Suppressor macrophage treated with lipopolysaccharide for 1 hour (primary cell): ENCODE results near the gene LIN28A.
"Not testable (repeated sequence)": the region's sequence is repeated elsewhere in the genome, so short reads cannot be mapped to it uniquely, and the experiment has no call there.

Experiments used
- DNase-seq, 3 donors: peaks; one replicate each; pipeline ENCODE4 v3.0.0-alpha.2; 2020 to 2022

Gene LIN28A, protein sequence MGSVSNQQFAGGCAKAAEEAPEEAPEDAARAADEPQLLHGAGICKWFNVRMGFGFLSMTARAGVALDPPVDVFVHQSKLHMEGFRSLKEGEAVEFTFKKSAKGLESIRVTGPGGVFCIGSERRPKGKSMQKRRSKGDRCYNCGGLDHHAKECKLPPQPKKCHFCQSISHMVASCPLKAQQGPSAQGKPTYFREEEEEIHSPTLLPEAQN

DNA sequence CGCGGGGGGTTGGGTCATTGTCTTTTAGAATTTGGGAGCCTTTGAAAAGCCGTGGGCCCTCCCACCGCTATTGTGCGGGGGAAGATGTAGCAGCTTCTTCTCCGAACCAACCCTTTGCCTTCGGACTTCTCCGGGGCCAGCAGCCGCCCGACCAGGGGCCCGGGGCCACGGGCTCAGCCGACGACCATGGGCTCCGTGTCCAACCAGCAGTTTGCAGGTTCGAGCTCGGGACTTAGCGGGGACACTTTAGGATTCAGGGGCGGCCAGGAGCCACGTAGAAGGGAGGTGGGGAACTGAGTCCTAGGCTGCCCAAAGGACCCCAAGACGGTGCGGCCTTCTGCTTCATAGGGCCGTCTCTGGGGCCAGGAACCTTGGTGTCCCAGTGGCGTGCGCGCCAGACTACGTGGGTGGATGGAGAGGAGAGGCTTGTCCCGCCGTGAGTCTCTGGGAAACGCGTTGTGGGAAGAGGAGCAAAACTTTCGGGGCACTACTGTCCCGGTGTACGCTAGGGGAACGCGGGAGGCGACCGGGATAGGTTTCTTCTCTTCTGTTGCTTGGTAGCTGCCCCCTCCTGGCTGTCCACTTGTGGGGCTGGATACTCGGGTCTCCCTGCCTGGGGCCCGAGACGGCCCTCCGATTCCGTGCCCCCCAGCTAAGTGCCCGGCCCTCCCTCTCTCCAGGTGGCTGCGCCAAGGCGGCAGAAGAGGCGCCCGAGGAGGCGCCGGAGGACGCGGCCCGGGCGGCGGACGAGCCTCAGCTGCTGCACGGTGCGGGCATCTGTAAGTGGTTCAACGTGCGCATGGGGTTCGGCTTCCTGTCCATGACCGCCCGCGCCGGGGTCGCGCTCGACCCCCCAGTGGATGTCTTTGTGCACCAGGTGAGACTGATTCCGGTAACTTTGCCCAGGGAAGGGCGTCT is at the start of gene LIN28A:
Gene LIN28A, plus strand, starts transcription at position 112 of the 918 bp plus-strand sequence. Its CDS starts 75 bp downstream, at position 187.
- DNase-seq, result no peak

DNA sequence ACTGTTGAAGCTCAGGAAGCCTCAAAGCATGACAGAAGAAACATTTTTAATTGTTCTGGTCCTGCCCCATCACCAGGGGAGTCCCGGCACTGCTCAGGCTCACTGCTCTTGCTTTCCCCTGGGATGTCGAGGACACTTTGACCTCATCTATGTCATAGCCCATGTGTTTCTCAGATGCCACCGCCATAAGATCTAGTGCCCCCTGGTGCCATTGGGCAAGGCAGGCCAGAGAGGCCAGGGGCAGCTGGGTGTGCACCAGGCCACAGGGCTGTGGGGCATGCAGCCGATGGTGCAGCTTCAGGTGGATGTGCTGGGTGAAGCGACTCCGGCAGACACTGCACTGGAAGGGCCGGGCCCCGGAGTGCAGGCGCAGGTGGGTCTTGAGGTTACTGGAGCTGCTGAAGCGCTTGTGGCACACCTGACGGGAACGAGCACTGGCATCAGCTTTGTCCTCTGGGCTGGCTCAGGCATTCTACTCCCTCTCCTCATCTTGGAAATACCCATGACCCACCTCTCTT is 49.0 kb upstream of the LIN28A start:
- DNase-seq, result no peak

DNA sequence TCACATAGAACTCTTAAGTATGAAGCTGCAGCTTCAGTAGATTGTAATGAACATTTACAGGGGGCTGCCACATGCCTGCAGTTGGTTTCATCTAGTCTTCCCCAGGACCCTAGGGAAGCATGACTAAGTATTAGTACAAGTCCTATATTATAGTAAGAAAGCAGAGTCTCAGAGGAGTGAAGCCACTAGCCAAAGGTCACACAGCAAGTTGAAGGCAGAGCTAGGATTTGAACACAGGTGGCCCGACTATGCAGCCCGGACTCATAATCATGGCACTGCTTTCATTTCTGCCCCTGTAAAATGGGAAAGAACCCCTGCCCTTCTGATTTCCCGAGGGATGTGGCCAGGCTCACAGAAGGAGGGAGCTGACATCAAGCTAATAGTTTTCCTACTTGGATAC is 48.3 kb upstream of the LIN28A start:
- DNase-seq, result no peak

DNA sequence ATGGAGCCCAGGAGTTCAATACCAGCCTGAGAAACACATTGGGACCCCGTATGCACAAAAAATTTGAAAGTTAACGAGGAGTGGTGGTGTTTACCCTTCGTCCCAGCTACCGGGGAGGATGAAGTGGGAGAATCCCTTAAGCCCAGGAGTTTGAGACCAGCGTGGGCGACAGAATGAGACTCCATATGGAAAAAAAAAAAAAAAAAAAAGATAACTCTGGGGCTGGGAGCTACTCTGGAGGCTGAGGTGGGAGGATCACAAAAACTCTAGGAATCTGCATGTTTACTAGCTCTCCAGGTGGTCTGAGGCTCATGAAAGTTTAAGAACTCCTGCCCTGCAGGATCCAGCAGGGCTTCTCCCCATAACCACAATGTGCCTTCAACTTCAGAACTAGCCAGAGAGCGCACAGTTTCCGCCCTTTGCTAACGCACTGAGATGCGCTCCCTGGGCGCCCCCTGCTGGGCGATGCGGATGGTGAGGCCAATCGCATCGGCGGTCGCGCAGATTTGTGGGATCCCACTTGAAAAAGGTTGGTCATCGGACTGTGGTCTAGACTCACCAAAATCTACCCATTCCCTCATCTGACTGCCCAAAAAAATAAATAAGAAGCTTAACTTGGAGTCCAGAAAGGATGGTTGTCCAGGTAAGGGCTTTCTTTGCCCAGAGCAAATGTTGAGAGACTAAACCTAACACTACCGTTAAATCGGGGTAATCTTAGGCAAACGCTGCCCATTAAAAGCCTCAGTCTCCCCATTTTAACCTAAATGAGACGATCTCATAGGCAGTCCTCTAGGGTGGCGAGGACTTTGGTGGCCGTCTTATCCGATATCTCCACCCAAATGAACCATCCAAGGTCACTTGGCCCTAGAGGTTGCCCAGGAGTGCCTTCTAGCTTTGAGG is 46.8 kb upstream of the LIN28A start:
- peak; percentile 87 to 95 (median 91) for DNase-seq

DNA sequence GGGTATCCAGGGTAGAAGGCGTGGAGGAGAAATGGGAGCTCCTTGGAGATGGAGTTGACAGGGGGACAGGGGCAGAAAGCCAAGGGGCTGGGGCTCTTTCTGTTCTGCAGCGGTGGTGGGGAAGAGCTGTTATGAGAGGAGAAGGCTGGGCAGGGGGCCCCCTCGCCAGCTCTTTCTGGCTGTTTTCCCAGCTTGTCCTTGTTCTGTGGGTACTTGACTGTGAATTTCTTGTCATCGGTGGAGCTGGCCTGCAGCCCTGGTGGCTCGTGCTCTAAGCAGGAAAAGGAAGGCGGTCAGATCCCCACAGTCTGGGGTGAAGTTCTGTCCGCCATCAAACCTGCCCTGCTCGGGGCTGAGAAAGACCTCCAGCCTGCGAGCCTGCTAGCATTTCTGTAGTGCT is 45.7 kb upstream of the LIN28A start:
- DNase-seq, result no peak

DNA sequence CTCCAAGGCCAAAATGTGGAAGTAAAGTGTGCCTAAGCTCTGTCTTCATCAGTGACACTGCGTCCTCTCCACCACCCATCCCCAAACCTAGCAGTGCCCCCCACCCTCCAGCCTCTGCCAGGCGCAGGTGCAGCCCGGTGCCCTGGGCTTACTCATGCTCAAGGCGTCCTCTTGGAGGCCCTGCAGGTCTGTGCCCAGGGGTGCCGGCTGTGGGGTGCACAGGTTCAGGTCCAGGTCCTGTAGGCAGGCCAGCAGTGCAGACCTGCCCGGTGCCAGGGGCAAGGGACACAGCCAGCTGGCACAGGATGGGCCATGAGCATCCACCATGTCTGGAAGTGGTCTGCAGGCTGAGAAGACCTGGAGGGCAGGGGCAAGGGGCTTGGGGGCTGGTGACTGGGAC is 43.2 kb upstream of the LIN28A start:
- DNase-seq, result no peak

DNA sequence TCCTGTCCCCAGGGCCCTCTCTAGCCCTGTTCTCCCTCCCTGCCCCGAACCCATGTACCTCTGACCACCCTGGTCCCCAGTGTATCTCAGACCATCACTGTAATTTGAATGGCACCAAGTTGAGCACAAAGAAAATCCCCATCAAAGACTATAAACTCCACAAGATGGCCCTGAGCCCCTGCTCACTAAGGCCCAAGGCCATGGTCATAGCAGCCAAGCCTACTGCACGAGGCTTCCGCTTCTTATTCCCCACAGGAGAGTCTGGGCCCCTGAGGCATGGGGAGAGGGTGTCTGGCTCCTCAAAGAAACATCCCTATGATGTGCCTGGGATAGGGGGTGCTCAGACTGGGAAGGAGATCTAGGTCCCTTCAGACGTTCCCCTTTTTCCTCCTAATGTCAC is 42.6 kb upstream of the LIN28A start:
- DNase-seq, result no peak

DNA sequence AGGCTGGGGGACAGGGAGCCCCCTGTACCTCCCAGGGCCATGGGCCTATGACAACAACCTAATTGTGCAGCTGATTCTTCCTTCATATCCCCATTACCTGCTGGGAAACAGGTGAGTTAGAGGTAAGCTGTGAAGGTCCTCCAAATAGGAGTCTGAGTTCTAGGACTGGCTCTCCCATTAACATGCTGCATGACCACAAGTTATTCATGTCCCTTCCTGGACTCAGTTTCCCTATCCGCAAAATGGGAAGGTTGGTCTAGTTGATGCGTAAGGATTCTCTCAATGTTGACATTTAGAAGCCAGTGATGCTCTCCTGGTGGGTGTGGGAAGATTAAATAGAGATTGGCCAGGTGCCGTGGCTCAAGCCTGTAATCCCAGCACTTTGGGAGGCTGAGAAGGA is 42.1 kb upstream of the LIN28A start:
- DNase-seq, result no peak

DNA sequence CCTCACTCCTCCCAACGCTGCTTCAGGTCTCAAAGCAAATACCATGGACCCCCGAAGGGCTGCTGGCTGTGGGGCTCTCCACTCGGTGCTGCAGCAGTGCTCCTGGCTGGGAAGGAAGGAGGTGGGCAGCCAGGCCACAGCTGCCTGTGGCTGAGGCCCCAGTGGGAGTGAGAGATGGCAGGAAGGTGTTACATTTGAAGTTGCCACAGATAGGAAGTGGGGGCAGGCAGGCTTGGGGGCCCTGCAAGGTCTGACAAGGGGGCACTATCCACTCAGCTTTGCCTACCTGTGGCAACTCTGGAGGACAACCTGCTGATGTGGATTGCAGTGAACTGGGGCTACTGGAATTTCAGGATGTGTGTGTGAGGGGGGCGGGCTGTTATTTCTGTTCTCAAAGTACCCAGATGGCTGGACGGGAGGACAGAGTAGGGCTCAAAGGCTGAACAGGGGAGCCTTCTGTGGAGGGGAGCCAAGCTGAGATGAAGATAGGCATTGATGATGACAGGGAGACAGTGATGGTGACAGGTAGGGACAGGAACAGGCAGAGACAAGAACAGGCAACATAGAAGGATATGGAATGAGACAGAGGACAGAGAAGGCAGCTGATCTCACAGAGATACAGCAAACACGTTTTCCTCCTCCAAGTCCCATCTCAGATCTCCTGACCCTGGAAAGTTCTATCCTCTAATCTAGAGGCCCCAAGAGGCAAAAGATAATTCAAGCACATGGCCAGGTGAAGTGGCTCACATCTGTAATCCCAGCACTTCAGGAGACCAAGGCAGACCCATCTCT is 39.8 kb upstream of the LIN28A start:
- DNase-seq, result no peak

DNA sequence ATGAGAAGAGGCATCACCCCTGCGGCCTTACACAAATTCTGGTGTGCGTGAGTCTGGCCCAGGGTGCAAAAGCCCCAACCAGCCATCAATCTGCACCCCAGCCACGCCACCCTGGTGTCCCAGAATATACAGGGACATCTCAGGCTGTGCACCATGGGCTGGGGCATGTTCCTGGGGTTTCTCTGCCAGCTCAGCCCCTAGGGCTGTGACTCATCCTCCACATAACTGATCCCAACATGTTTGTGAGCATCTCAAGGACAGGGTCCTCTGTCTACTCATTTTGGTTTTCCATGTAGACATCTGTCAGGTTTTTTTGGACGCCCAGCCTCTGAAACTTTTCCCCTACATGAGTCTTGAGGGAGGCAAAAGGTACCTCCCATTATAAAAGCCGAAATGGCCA is 38.6 kb upstream of the LIN28A start:
- peak; percentile 36 to 56 (median 49) for DNase-seq

DNA sequence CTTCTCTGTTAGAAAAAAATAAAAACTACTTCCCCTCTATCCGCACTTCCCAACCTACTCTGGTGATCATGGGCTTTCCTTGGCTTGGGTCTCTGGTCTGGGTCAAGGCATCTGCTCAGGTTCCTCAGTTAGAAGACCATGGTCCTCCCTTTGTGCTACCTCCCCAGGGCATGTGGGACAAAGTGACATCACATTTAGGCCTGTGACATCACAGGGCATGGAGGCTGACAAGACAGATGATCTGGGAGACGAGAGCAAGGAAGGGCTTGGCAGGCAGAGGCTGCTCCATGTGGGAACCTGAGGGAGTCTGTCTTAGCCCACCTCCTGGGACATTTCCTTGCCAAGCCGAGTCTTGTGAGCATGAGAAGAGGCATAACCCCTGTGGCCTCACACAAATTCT is 38.0 kb upstream of the LIN28A start, which contains the start of gene ZNF683:
Gene ZNF683, minus strand, starts transcription at position 140 of the 400 bp plus-strand sequence. CDS start 4,179 bp downstream, outside the sequence.
- peak in 1 of 3 donors; percentile 10 for DNase-seq

DNA sequence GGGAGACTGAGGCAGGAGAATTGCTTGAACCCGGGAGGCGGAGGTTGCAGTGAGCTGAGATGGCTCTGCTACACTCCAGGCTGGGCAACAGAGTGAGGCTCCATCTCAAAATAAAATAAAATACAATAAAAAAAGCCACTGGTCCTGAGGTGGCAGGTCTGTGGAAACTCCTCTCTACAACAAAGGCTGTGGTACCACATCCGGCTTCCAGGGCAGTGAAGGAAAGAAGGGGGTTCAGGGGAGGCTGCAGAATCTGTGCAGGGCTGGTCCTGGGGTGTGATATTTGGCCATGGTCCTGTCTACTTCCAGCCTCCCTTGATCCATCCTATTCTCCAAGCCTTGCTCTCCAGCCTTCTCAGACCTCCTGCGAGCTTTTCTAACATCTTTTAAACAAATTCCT is 37.3 kb upstream of the LIN28A start:
- no peak for DNase-seq

DNA sequence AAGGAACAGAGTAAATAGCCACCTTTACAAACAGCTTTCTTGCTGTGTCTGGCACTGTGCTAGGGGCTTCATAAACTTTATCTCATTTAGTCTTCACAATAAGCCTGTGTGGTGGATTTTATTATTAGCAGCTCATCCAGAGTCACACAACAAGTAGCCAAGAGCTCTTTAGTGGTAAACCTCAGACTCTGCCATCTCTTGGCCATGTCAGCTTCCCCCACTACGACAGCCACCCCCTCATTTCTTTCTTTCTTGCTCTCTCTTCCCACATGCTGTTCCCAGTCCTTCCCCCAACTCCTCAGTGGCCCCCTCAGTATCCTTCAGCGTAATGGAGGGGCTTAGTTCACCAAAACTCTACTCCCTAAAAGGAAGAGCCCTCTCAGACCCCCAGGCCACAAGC is 36.8 kb upstream of the LIN28A start:
- no peak for DNase-seq

DNA sequence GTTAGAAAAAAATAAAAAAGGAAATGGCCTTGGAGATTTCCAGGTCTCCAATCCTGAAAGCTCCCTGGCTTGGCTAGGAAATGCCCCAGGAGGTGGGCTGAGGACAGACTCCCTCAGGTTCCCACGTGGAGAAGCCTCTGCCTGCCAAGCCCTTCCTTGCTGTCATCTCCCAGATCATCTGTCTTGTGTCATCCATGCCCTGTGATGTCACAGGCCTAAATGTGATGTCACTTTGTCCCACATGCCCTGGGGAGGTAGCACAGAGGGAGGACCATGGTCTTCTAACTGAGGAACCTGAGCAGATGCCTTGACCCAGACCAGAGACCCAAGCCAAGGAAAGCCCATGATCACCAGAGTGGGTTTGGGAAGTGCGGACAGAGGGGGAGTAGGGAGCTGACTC is 36.3 kb upstream of the LIN28A start:
- DNase-seq, result peak in 2 of 3 donors; percentile 19 to 21

DNA sequence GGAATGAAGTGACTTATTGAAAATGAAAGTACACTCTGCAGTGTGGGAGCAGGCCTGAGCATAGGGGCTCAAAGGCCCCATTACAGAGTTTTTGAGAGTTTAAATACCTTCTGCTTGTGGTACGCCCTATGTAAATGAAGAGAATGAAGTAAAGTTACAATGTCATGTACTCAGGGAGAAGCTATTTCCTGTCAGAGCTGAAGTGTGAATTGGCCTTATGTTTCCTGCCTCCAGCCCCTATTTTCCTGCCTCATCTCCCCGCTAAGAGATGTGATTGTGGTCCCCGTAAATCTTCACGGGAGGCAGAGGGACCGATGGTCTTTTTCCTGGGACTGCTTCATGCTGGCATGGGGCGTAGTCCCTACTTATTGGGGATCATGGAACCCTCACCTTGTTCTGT is 35.5 kb upstream of the LIN28A start:
- no peak for DNase-seq

DNA sequence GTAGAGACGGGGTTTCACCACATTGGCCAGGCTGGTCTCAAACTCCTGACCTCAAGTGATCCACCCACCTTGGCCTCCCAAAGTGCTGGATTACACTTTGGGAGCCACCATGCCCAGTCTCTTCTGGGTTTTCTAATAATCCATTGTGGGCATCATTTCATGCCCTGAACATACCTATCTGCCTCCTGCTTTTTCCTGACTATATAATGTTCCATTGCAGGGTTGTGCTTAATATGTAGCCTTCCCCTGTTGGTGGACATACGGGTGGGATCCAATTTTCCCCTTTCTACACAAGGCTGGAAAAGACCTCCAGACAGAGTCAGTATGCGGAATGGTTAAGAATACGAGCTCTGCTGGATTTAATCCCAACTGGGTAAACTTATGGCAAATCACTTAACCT is 34.6 kb upstream of the LIN28A start:
- no peak for DNase-seq

DNA sequence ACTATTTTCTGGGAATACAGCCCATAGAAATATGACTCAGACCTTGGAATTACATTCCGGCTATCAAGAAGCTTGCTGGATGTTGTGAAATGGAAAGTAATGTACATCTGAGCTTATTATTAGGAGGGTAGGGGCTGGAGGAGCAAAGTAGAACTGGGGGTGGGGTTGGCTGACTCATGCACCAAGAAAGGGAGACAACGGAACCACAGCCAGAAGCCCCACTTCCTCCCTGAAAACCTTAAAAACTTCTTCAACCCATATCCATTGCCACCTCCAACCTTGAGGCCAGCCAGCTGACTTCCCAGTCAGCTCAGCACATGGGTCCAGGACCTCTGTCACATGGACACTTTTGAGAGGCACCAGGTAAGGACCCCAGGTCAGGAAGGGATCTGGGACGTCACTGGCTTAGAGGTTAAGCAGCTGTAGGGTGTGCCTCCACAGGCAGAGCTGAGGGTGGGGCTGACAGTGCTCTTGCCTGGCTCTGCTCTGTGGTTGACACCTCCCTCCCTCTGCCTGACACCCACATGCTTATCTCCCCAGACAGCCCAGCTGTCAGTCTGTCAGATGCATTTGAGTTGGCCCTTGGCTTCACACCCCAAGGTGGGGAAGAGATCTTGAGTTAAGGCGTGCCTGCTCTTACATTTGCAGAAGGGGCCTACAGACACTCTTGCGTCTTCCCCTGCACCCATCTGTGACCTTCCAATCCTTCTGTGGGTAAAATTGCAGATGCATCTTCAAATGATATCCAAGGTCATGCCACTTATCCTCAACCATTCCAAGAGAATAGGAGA is 32.3 kb upstream of the LIN28A start:
- DNase-seq, result peak; percentile 62 to 67 (median 64)

DNA sequence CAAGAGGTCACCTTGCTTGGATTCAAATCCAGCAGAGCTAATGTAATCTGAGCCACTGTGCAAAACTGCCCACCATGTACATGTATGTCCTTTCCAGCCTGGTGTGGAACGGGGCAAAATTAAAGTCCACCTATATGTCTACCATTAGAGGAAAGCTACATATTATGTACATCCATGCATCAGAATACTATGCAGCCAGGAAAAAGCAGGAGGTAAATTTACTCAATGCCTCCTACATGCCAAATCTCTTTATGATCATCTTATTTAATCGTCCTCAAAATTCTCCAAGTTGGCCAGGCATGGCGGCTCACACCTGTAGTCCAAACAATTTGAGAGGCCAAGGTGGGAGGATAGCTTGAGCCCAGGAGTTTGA is 31.8 kb upstream of the LIN28A start:
- DNase-seq, result no peak

DNA sequence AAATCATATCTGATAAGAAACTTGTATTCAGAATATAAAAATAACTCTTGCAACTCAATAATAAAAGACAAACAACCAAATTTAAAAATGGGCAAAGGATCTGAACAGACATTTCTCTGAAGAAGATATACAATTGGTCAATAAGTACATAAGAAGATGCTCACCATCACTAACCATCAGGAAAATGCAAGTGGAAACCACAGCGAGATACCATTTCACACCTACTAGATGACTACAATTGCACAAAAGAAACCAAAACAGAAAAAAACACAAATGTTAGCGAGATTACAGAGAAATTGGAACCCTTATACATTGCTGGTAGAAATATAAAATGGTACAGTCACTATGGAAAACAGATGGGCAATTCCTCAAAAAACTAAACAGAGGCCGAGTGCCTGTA is 26.5 kb upstream of the LIN28A start:
- no peak for DNase-seq

DNA sequence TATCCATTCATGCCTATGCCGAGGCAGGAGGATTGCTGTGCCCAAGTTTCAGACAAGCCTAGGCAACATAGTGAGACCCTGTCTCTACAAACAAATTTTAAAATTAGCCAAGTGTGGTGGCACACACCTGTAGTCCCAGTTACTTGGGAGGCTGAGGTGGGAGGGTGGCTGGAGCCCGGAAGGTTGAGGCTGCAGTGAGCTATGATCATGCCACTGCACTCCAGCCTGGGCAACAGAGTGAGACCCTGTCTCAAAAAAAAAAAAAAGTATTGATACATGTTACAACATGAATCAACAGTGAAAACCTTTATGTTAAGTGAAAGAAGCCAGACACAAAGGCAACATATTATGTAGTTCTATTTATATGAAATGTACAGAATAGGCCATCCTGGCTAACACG is 25.6 kb upstream of the LIN28A start:
- DNase-seq, result not testable (repeated sequence)

DNA sequence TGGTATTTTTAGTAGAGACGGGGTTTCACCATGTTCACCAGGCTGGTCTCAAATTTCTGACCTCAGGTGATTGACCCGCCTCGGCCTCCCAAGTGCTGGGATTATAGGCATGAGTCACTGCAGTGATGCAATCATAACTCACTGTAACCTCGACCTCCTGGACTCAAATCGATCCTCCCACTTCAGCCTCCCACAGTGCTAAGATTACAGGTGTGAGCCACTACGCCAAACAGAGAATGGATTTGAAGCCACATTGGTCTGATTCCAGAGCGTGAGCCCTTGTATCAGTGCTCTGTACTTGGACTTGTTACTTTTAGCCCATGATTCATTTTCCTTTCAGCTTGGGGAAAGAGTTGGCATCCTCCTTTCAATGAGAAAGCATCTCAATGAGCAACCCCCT is 23.2 kb upstream of the LIN28A start:
- DNase-seq, result no peak
